Stimulated activated CD8-positive, alpha-beta memory T cell treated with anti-CD3 and anti-CD28 coated beads, Interleukin-4, amount 100 ng/mL, for 4 hours (primary cell): ENCODE results near the gene ABCB1.
"Not testable (repeated sequence)": the region's sequence is repeated elsewhere in the genome, so short reads cannot be mapped to it uniquely, and the experiment has no call there.

Experiments used
- DNase-seq, 2 donors: peaks; one replicate each; pipeline ENCODE4 v3.0.0-alpha.2; 2020; ENCODE audit warnings: low read depth in 2 of 2, low spot score in 1 of 2

ABCB1 gene

GRCh38 chr7:87580636-87581035 is 20.0 kb downstream of the ABCB1 start:
- DNase-seq: no peak

GRCh38 chr7:87575521-87575920 is 25.2 kb downstream of the ABCB1 start:
- no peak for DNase-seq

- no peak for DNase-seq
Observed at GRCh38 chr7:87574630-87575029, 26.1 kb downstream of the ABCB1 start.

GRCh38 chr7:87572513-87572912 is 28.2 kb downstream of the ABCB1 start:
- DNase-seq: not testable (repeated sequence)

- DNase-seq: no peak
Observed at GRCh38 chr7:87570178-87570577, 30.5 kb downstream of the ABCB1 start.

GRCh38 chr7:87567052-87567451 is 33.6 kb downstream of the ABCB1 start:
- no peak for DNase-seq

- DNase-seq: no peak
Observed at GRCh38 chr7:87566311-87566900, 34.3 kb downstream of the ABCB1 start.

GRCh38 chr7:87565877-87566276 is 34.8 kb downstream of the ABCB1 start:
- no peak for DNase-seq

GRCh38 chr7:87564296-87564963 is 36.3 kb downstream of the ABCB1 start:
- no peak for DNase-seq

GRCh38 chr7:87561702-87562101 is 39.0 kb downstream of the ABCB1 start:
- no peak for DNase-seq

GRCh38 chr7:87561102-87561501 is 39.6 kb downstream of the ABCB1 start:
- no peak for DNase-seq

GRCh38 chr7:87552351-87552900 is 48.3 kb downstream of the ABCB1 start:
- DNase-seq: no peak

- no peak for DNase-seq
Observed at GRCh38 chr7:87548123-87548919, 52.4 kb downstream of the ABCB1 start.

- DNase-seq: no peak
Observed at GRCh38 chr7:87545760-87546159, 54.9 kb downstream of the ABCB1 start.

- no peak for DNase-seq
Observed at GRCh38 chr7:87543623-87544022, 57.1 kb downstream of the ABCB1 start.

GRCh38 chr7:87541648-87542047 is 59.0 kb downstream of the ABCB1 start:
- DNase-seq: no peak

- DNase-seq: no peak
Observed at GRCh38 chr7:87538052-87538451, 62.6 kb downstream of the ABCB1 start.

GRCh38 chr7:87534072-87534471 is 66.6 kb downstream of the ABCB1 start:
- DNase-seq: no peak

GRCh38 chr7:87530126-87530525 is 70.6 kb downstream of the ABCB1 start:
- DNase-seq: no peak

GRCh38 chr7:87528730-87529129 is 72.0 kb downstream of the ABCB1 start:
- DNase-seq: no peak

GRCh38 chr7:87518735-87519134 is 81.9 kb downstream of the ABCB1 start:
- DNase-seq: no peak

- no peak for DNase-seq
Observed at GRCh38 chr7:87517891-87518290, 82.8 kb downstream of the ABCB1 start.
